Brain microvascular endothelial cell (primary cell): ENCODE data around the gene SGCD.

Experiments used
- DNase-seq: peaks from one replicate; pipeline ENCODE4 v3.0.0-alpha.2; 2020
- H3K27ac ChIP-seq: fragments of 250-450 bp; sonication (Bioruptor Pico); 2 replicates; pipeline ENCODE4 v1.5.1; 2020; ENCODE audit warnings: mild to moderate bottlenecking, moderate library complexity
- H3K27me3 ChIP-seq: fragments of 250-450 bp; sonication (Bioruptor Pico); replicated peaks from 2 replicates; pipeline ENCODE4 v1.5.1; 2020; ENCODE audit warnings: mild to moderate bottlenecking
- H3K36me3 ChIP-seq: fragments of 250-450 bp; sonication (Bioruptor Pico); replicated peaks from 2 replicates; pipeline ENCODE4 v1.5.1; 2020; ENCODE audit warnings: mild to moderate bottlenecking
- H3K4me3 ChIP-seq: 2 replicates; pipeline ENCODE4 v1.5.1; 2011; ENCODE audit warnings: low read depth, mild to moderate bottlenecking, control low read depth, low read length, moderate library complexity
- in situ Hi-C: cut with HindIII; loops from 2 replicates; pipeline ENCODE4 v1.10.0; 2017; ENCODE audit warnings: low sequenced_read_pairs, low pct_ligation_motif_present
- TF ChIP-seq, protein P1 (sequence below): IDR thresholded peaks from 2 replicates; pipeline ENCODE4 v1.5.1; 2011; ENCODE audit warnings: low read depth, mild to moderate bottlenecking, moderate library complexity, low read length, control low read depth, inconsistent platforms; ENCODE audit errors: missing control alignments

SGCD gene

DNA sequence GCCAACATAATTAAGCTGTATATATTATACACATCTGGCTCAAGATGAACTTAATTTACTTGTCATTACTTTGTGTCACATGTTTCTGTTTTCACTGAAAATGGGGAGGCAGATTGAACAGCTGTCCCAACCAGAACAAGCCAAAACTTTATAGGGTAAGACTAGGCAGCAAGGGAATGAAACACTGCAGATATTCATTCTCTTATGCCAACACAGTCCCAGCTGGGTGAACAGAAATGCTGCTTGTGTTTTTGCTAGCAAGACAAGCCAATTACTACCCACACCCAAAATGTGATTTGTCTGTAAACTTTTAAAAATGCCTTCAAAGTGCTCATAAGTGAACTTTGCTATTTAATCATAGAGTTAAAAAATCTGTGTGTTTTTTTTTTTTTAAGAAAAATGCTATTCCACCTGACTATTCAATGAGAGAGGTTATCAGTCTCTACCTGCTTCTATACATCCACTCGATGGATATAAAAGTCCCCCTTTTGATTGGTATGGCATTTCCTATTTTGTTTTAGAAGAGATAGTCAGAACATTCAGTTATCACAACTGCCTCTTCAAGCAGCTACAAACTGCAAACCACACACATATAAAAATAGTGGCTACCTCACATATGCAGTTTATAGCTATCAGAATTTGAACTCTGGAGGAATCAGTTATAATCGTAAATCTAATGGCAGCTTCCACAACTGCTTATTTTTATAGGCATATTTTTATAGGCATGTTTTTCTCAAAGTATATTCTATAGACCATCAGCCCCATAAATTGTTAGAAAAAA is 431.2 kb downstream of the SGCD start:
- Histone ChIP-seq H3K36me3 (no peaks in the 10 kb centered on the region), H3K4me3 (no peak overlapping the region), H3K27me3 (no peaks in the 10 kb centered on the region), H3K27ac (no peak overlapping the region)
- in situ Hi-C loops = no loop called here
- no peak for DNase-seq
- TF ChIP-seq, protein P1, sequence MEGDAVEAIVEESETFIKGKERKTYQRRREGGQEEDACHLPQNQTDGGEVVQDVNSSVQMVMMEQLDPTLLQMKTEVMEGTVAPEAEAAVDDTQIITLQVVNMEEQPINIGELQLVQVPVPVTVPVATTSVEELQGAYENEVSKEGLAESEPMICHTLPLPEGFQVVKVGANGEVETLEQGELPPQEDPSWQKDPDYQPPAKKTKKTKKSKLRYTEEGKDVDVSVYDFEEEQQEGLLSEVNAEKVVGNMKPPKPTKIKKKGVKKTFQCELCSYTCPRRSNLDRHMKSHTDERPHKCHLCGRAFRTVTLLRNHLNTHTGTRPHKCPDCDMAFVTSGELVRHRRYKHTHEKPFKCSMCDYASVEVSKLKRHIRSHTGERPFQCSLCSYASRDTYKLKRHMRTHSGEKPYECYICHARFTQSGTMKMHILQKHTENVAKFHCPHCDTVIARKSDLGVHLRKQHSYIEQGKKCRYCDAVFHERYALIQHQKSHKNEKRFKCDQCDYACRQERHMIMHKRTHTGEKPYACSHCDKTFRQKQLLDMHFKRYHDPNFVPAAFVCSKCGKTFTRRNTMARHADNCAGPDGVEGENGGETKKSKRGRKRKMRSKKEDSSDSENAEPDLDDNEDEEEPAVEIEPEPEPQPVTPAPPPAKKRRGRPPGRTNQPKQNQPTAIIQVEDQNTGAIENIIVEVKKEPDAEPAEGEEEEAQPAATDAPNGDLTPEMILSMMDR = no peak

DNA sequence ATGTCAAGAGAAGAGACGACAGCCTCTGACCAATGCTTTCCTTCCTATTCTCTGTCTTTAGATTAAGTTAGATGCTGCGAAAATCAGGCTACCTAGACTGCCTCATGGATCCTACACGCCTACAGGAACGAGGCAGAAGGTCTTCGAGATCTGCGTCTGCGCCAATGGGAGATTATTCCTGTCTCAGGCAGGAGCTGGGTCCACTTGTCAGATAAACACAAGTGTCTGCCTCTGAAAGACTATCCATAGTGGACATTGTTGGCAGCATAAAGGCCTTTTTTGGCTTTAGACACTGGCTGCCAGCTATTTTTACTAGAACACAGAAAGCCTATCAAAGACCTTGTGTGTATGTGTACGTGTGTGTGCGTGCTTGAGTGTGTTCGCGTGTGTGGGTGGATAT is 432.2 kb downstream of the SGCD start:
- in situ Hi-C loops = no loop called here
- H3K36me3 ChIP-seq = no peaks in the 10 kb centered on the region
- no peak for DNase-seq
- no peak overlapping the region for H3K4me3 ChIP-seq
- TF ChIP-seq, protein P1 = no peak
- H3K27me3 ChIP-seq = no peaks in the 10 kb centered on the region
- H3K27ac ChIP-seq = no peak overlapping the region

DNA sequence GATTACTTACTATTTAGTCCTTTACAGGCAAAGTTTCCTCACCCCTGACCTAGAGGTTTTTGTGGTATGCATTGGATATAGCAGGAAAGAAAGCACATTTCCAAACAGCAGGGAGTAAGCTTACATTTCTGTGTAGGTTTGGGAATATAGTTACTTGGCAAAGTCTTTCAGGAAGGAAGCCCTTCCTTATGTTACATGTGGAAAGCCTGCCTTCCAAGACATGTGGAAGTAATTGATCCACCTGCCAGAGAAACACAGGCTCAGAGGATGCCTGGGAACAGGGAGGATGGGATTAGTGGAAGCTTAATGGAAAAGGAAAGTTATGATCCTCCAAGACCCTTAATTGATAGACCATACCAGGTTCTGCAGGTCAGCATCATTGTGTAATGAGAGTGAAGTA is 435.8 kb downstream of the SGCD start:
- in situ Hi-C loops = no loop called here
- H3K27ac ChIP-seq = no peak overlapping the region
- no peak for DNase-seq
- H3K36me3 ChIP-seq = no peaks in the 10 kb centered on the region
- no peak overlapping the region for H3K4me3 ChIP-seq
- no peaks in the 10 kb centered on the region for H3K27me3 ChIP-seq
- TF ChIP-seq, protein P1 = no peak

DNA sequence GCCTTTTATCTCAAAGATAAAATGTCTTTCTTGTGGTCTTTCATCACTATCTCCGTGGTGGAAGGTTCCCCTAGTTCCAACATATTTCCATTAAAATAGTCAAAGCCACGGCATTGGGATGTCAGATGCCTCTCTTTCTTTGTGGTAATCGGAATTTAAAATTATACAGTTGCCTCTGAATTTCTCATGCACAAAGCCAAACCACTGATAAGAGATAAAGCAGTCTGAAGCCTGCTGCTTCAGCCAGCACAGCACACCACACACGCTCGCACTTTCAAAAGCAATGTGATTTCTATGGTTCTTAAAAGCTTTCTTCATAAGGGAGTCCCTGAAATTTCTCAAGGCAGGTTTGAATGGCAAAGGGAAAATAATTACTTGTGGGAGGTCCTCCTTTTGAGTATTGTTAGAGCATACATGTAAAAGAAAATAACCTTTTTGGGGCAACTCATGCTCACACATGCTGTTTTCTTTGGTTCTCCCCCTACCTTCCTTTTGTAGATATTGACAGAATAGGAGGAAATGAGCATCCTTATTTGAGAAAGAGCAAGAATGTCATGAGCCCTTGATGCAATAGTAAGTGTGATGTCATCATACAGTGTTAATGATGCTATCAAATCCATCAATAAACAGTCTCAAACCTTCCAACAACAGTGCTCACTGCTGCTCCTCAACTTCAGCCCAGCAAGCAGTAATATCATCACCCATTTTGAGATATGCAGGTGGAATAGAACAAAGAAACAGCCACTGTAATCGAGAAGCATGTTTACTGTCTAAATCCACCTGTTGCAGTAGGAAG is 437.4 kb downstream of the SGCD start:
- in situ Hi-C loops = no loop called here
- no peak for DNase-seq
- TF ChIP-seq, protein P1 = no peak
- Histone ChIP-seq H3K4me3 (no peak overlapping the region), H3K27ac (no peak overlapping the region), H3K36me3 (no peaks in the 10 kb centered on the region), H3K27me3 (no peaks in the 10 kb centered on the region)

DNA sequence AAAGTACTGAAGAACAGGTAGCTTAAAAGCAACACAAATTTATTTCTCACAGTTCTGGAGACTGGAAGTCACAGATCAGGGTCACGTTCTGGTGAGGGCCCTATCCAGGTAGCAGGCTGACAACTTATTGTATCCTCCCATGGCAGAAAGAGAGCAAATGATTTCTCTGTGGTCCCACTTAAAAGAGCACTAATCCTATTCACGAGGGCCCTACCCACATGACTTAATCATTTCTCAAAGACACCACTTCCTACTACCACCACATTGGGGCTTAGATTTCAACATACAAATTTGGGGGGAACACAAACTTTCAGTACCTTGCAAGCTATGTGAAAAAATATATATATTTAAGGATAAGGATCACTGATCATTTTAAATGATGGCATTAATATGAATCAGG is 447.3 kb downstream of the SGCD start:
- Histone ChIP-seq H3K4me3 (no peak overlapping the region), H3K27ac (no peak overlapping the region), H3K36me3 (no peaks in the 10 kb centered on the region), H3K27me3 (no peaks in the 10 kb centered on the region)
- TF ChIP-seq, protein P1 = no peak
- no peak for DNase-seq
- in situ Hi-C loops = no loop called here
